GM18508 (cell line): ENCODE data around the gene FRMD4A.
"Not testable (repeated sequence)": the region's sequence is repeated elsewhere in the genome, so short reads cannot be mapped to it uniquely, and the experiment has no call there.

ENCODE experiments used
- ATAC-seq: cut with Tn5 transposase; IDR thresholded peaks from one replicate; pipeline ENCODE4 v1.9.1; 2021; ENCODE audit warnings: moderate number of reproducible peaks; ENCODE audit not compliant: insufficient read depth, unreplicated experiment

The FRMD4A gene

GRCh38 chr10:13930120-13930519 lies 400.6 kb downstream of the FRMD4A start:
- ATAC-seq, result no peak

GRCh38 chr10:13928451-13928850 lies 402.3 kb downstream of the FRMD4A start:
- no peak for ATAC-seq

GRCh38 chr10:13925971-13926780 lies 404.5 kb downstream of the FRMD4A start:
- no peak for ATAC-seq

- ATAC-seq, result no peak
These were observed 406.5 kb downstream of the FRMD4A start for GRCh38 chr10:13924040-13924725.

GRCh38 chr10:13922586-13922985 lies 408.1 kb downstream of the FRMD4A start:
- ATAC-seq, result no peak

GRCh38 chr10:13921941-13922340 lies 408.8 kb downstream of the FRMD4A start:
- ATAC-seq, result no peak

- ATAC-seq, result not testable (repeated sequence)
These were observed 409.6 kb downstream of the FRMD4A start for GRCh38 chr10:13921131-13921530.

GRCh38 chr10:13920465-13920864 lies 410.3 kb downstream of the FRMD4A start:
- no peak for ATAC-seq

- no peak for ATAC-seq
These were observed 410.7 kb downstream of the FRMD4A start for GRCh38 chr10:13920031-13920430.

- no peak for ATAC-seq
These were observed 412.9 kb downstream of the FRMD4A start for GRCh38 chr10:13917791-13918190.

GRCh38 chr10:13916384-13916947 lies 414.3 kb downstream of the FRMD4A start:
- ATAC-seq, result no peak

- ATAC-seq, result no peak
These were observed 415.0 kb downstream of the FRMD4A start for GRCh38 chr10:13915710-13916109.

- ATAC-seq, result no peak
These were observed 416.8 kb downstream of the FRMD4A start for GRCh38 chr10:13913897-13914296.

- no peak for ATAC-seq
These were observed 418.8 kb downstream of the FRMD4A start for GRCh38 chr10:13911821-13912520.

GRCh38 chr10:13909516-13910258 lies 421.0 kb downstream of the FRMD4A start:
- ATAC-seq, result no peak

GRCh38 chr10:13908475-13908874 lies 422.2 kb downstream of the FRMD4A start:
- ATAC-seq, result no peak

- ATAC-seq, result no peak
These were observed 423.2 kb downstream of the FRMD4A start for GRCh38 chr10:13907570-13907969.

- ATAC-seq, result no peak
These were observed 425.4 kb downstream of the FRMD4A start for GRCh38 chr10:13905281-13905680.

- no peak for ATAC-seq
These were observed 426.7 kb downstream of the FRMD4A start for GRCh38 chr10:13904064-13904463.
